HEK293 (cell line): ENCODE results near the gene MCM5.
"Not testable (repeated sequence)": the region's sequence is repeated elsewhere in the genome, so short reads cannot be mapped to it uniquely, and the experiment has no call there.

Experiments used
- CTCF ChIA-PET: fragments of 350-600 bp; formaldehyde crosslinking; extraction: SDS; loops from one replicate; lab custom pipeline; 2021; ENCODE audit warnings: antibody characterized with exemption; lab: Yijun Ruan, JAX
- POLR2A ChIA-PET: fragments of 300-600 bp; formaldehyde crosslinking; extraction: SDS; loops from one replicate; lab custom pipeline; 2020; ENCODE audit warnings: antibody characterized with exemption, inconsistent platforms; lab: Yijun Ruan, JAX
- H3K27ac ChIP-seq: fragments of 200-500 bp; sonication (Bioruptor generic); 2 replicates; pipeline ENCODE4 v1.5.1; 2014; ENCODE audit warnings: low read depth, low read length, control low read depth, inconsistent platforms; ENCODE audit errors: extremely low read depth
- H3K36me3 ChIP-seq, 2 experiments: fragments of 200-500 bp in 1 of 2; sonication (Bioruptor generic) in 1 of 2; 1 replicate in 1 of 2; 2 replicates in 1 of 2; pipeline ENCODE4 v1.5.1; 2014 to 2017; ENCODE audit warnings: inconsistent platforms in 2 of 2, low read length in 2 of 2; ENCODE audit not compliant: control insufficient read depth in 2 of 2, insufficient read depth in 1 of 2
- H3K4me1 ChIP-seq: fragments of 200-500 bp; sonication (Bioruptor generic); 2 replicates; pipeline ENCODE4 v1.5.1; 2014; ENCODE audit warnings: mild to moderate bottlenecking, low read length, inconsistent platforms; ENCODE audit not compliant: control insufficient read depth, insufficient read depth
- H3K4me3 ChIP-seq: 2 replicates; pipeline ENCODE4 v1.5.1; 2011; ENCODE audit warnings: low read depth, mild to moderate bottlenecking, control low read depth, low read length, moderate library complexity
- H3K9me3 ChIP-seq: fragments of 200-500 bp; sonication (Bioruptor generic); 2 replicates; pipeline ENCODE4 v1.5.1; 2014; ENCODE audit warnings: low read depth, low read length, inconsistent platforms; ENCODE audit not compliant: control insufficient read depth, insufficient read depth
- EGR2 ChIP-seq: fragments of 450-650 bp; formaldehyde crosslinking; IDR thresholded peaks from 2 replicates; pipeline ENCODE4 v1.5.1; 2016; ENCODE audit warnings: low read depth, missing biosample characterization, missing genetic modification characterization
- HOXA7 ChIP-seq: sonication (generic); formaldehyde crosslinking; IDR thresholded peaks from 2 replicates; pipeline ENCODE4 v1.8.1; 2022; ENCODE audit warnings: missing genetic modification reagents, borderline replicate concordance
- HOXC10 ChIP-seq: sonication (generic); formaldehyde crosslinking; IDR thresholded peaks from 2 replicates; pipeline ENCODE4 v1.8.1; 2023; ENCODE audit warnings: mild to moderate bottlenecking, missing genetic modification reagents
- MEIS1 ChIP-seq: sonication (generic); formaldehyde crosslinking; IDR thresholded peaks from 2 replicates; pipeline ENCODE4 v1.8.1; 2022; ENCODE audit warnings: missing genetic modification reagents, mild to moderate bottlenecking, borderline replicate concordance
- OSR2 ChIP-seq: fragments of 450-650 bp; formaldehyde crosslinking; IDR thresholded peaks from 2 replicates; pipeline ENCODE4 v1.5.1; 2016; ENCODE audit warnings: missing biosample characterization, missing genetic modification characterization
- TCF7L2 ChIP-seq: IDR thresholded peaks from 2 replicates; pipeline ENCODE4 v1.6.1; 2011; ENCODE audit warnings: low read depth, mild to moderate bottlenecking, inconsistent platforms, low read length, moderate library complexity, borderline replicate concordance
- ZBTB17 ChIP-seq: fragments of 450-650 bp; formaldehyde crosslinking; IDR thresholded peaks from 2 replicates; pipeline ENCODE4 v1.5.1; 2016; ENCODE audit warnings: missing biosample characterization, missing genetic modification characterization
- ZBTB21 ChIP-seq: fragments of 450-650 bp; formaldehyde crosslinking; IDR thresholded peaks from 2 replicates; pipeline ENCODE4 v1.5.1; 2017; ENCODE audit warnings: missing biosample characterization, missing genetic modification characterization
- ZFHX2 ChIP-seq: fragments of 450-650 bp; formaldehyde crosslinking; conservative IDR thresholded peaks from 2 replicates; pipeline ENCODE4 v1.5.1; 2016; ENCODE audit warnings: missing biosample characterization, missing genetic modification characterization
- ZFP3 ChIP-seq: fragments of 450-650 bp; formaldehyde crosslinking; IDR thresholded peaks from 2 replicates; pipeline ENCODE4 v1.5.1; 2016; ENCODE audit warnings: low read depth, missing biosample characterization, missing genetic modification characterization
- ZFP69B ChIP-seq: fragments of 450-650 bp; formaldehyde crosslinking; IDR thresholded peaks from 2 replicates; pipeline ENCODE4 v1.5.1; 2016; ENCODE audit warnings: missing biosample characterization, missing genetic modification characterization
- ZNF16 ChIP-seq: fragments of 450-650 bp; formaldehyde crosslinking; IDR thresholded peaks from 2 replicates; pipeline ENCODE4 v1.5.1; 2016; ENCODE audit warnings: low read depth, missing biosample characterization, missing genetic modification characterization
- ZNF169 ChIP-seq: fragments of 450-650 bp; formaldehyde crosslinking; IDR thresholded peaks from 2 replicates; pipeline ENCODE4 v1.5.1; 2016; ENCODE audit warnings: missing biosample characterization, missing genetic modification characterization
- ZNF292 ChIP-seq: fragments of 450-650 bp; formaldehyde crosslinking; IDR thresholded peaks from 2 replicates; pipeline ENCODE4 v1.5.1; 2016; ENCODE audit warnings: low read depth, missing biosample characterization, missing genetic modification characterization, borderline replicate concordance
- ZNF362 ChIP-seq: fragments of 450-650 bp; formaldehyde crosslinking; IDR thresholded peaks from 2 replicates; pipeline ENCODE4 v1.5.1; 2016; ENCODE audit warnings: missing biosample characterization, missing genetic modification characterization
- ZNF585B ChIP-seq: fragments of 450-650 bp; formaldehyde crosslinking; IDR thresholded peaks from 2 replicates; pipeline ENCODE4 v1.5.1; 2016; ENCODE audit warnings: missing biosample characterization, missing genetic modification characterization
- ZNF621 ChIP-seq: fragments of 450-650 bp; formaldehyde crosslinking; IDR thresholded peaks from 2 replicates; pipeline ENCODE4 v1.5.1; 2017; ENCODE audit warnings: missing biosample characterization, missing genetic modification characterization
- ZNF768 ChIP-seq: fragments of 450-650 bp; formaldehyde crosslinking; IDR thresholded peaks from 2 replicates; pipeline ENCODE4 v1.5.1; 2018; ENCODE audit warnings: missing biosample characterization, mild to moderate bottlenecking, missing genetic modification characterization
- TF ChIP-seq, protein P1 (sequence below): fragments of 450-650 bp; formaldehyde crosslinking; IDR thresholded peaks from 2 replicates; pipeline ENCODE4 v1.5.1; 2016; ENCODE audit warnings: missing biosample characterization, missing genetic modification characterization

MCM5 gene

DNA sequence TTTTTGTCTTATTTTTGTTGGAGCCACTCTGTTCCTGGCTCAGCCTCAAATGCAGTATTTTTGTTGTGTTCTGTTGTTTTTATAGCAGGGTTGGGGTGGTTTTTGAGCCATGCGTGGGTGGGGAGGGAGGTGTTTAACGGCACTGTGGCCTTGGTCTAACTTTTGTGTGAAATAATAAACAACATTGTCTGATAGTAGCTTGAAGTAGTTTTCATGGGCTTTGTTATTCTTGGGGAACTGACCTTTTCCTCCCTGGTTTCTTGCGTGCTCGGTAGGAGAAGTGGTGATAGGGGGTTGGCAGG, 6.0 kb upstream of the MCM5 start:
- H3K4me3 ChIP-seq, result no peak overlapping the region
- peaks cover 0 to 39% of the 10 kb centered on the region in 2 experiments; a peak in 1 of 3 replicates for H3K36me3 ChIP-seq
- CTCF ChIA-PET, result interaction anchor here (0.6 kb wide), 1 partner anchor 44 kb away, joined by 4 read pairs; no protein-coding TSS in a partner anchor
- peaks cover 10% of the 10 kb centered on the region for H3K4me1 ChIP-seq
- H3K9me3 ChIP-seq, result no peaks in the 10 kb centered on the region
- POLR2A ChIA-PET, result interaction anchor here (1.0 kb wide), 1 partner anchor 9 kb away, joined by 4 read pairs; no protein-coding TSS in a partner anchor
- H3K27ac ChIP-seq, result no peak overlapping the region
- peak; percentile 68; the same call in 1 of the 2 replicates for TF ChIP-seq EGR2 (tag by site-specific recombination)
- peak; percentile 84 for TF ChIP-seq ZFHX2
- TF ChIP-seq, protein P1, sequence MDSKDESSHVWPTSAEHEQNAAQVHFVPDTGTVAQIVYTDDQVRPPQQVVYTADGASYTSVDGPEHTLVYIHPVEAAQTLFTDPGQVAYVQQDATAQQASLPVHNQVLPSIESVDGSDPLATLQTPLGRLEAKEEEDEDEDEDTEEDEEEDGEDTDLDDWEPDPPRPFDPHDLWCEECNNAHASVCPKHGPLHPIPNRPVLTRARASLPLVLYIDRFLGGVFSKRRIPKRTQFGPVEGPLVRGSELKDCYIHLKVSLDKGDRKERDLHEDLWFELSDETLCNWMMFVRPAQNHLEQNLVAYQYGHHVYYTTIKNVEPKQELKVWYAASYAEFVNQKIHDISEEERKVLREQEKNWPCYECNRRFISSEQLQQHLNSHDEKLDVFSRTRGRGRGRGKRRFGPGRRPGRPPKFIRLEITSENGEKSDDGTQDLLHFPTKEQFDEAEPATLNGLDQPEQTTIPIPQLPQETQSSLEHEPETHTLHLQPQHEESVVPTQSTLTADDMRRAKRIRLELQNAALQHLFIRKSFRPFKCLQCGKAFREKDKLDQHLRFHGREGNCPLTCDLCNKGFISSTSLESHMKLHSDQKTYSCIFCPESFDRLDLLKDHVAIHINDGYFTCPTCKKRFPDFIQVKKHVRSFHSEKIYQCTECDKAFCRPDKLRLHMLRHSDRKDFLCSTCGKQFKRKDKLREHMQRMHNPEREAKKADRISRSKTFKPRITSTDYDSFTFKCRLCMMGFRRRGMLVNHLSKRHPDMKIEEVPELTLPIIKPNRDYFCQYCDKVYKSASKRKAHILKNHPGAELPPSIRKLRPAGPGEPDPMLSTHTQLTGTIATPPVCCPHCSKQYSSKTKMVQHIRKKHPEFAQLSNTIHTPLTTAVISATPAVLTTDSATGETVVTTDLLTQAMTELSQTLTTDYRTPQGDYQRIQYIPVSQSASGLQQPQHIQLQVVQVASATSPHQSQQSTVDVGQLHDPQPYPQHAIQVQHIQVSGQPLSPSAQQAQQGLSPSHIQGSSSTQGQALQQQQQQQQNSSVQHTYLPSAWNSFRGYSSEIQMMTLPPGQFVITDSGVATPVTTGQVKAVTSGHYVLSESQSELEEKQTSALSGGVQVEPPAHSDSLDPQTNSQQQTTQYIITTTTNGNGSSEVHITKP (tag by site-specific recombination), result peak; percentile 34; the same call in 1 of the 2 replicates
- no peak for TF ChIP-seq ZFP69B
- TF ChIP-seq ZNF169 (tag by site-specific recombination), result no peak
- TF ChIP-seq HOXC10, result no peak
- TF ChIP-seq, all 188 proteins: peak for 3

DNA sequence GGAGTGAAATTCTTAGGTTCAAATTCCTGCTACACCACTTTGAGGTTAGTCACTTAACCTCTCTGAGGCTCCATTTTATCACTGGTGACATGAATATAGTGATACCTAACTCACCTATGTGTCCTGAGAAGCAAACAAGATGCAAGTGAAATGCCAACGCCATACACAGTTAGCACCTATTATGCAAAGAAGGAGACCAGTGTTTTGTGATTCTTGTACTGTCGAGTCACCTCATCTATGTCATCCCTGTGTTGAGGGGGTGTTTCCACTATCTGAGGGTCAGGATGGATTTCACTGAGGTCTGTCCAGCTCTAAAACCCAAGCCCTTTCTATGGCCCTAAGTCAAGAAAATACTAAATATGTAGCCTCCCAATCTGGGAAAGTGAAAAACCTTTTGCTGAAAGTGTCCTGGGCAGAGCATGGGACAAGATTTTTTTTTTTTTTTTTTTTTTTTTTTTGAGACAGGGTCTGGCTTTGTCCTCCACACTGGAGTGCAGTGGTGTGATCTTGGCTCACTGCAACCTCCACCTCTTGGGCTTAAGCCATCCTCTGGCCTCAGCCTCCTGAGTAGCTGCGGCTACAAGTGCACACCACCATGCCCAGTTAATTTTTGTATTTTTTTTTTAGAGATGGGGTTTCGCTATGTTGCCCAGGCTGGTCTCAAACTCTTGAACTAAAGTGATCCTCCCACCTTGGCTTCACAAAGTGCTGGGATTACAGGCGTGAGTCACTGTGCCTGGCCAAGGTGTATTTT, 5.0 kb upstream of the MCM5 start:
- H3K27ac ChIP-seq, result no peak overlapping the region
- ChIA-PET CTCF (interaction anchor here (0.6 to 0.7 kb wide), 3 partner anchors 11 to 444 kb away, joined by 3 to 5 read pairs (median 3); no protein-coding TSS in a partner anchor), POLR2A (no interaction called here)
- peaks cover 0 to 31% of the 10 kb centered on the region in 2 experiments; a peak in 1 of 3 replicates for H3K36me3 ChIP-seq
- peaks cover 10% of the 10 kb centered on the region for H3K4me1 ChIP-seq
- no peak overlapping the region for H3K4me3 ChIP-seq
- TF ChIP-seq ZNF362 (peak; percentile 74), ZNF768 (tag by site-specific recombination) (no peak)
- no peaks in the 10 kb centered on the region for H3K9me3 ChIP-seq

DNA sequence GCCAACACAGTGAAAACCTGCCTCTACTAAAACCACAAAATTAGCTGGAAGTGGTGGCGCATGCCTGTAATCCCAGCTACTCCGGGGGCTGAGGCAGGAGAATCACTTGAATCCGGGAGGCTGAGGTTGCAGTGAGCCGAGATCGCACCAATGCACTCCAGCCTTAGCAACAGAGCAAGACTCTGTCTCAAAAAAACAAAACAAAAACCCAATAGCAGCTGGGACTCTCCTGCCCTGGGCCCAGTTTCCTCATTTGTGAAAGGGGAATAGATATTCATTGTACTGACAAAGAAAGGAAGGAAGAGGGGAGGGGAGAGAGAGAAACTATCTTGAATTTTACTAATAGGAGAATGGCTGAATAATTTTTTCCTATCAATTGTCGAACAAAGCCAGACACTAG, 3.3 kb upstream of the MCM5 start:
- H3K36me3 ChIP-seq, result peaks cover 4 to 26% of the 10 kb centered on the region in 2 experiments; a peak in 2 of 3 replicates
- H3K4me1 ChIP-seq, POLR2A ChIA-PET, H3K27ac ChIP-seq, H3K4me3 ChIP-seq, H3K9me3 ChIP-seq: not testable (repeated sequence)
- CTCF ChIA-PET, result interaction anchor here (0.6 to 1.0 kb wide), 2 partner anchors 187 to 1477 kb away, joined by 3 to 7 read pairs; no protein-coding TSS in a partner anchor
- peak; percentile 29; the same call in 1 of the 2 replicates for TF ChIP-seq OSR2

- ChIA-PET POLR2A (interaction anchor here (1.5 to 1.6 kb wide), 2 partner anchors 11 to 17 kb away, joined by 3 to 8 read pairs; partner anchors contain the start of gene HMOX1), CTCF (interaction anchor here (1.0 kb wide), 1 partner anchor 186 kb away, joined by 3 read pairs; no protein-coding TSS in a partner anchor)
- TF ChIP-seq ZNF585B (tag by site-specific recombination) (no peak), TCF7L2 (peak; percentile 47; the same call in 1 of the 2 replicates), ZBTB17 (tag by site-specific recombination) (0 out of 2 replicates have a peak, but pooled peaks have one; percentile 9), ZFP3 (tag by site-specific recombination) (0 out of 2 replicates have a peak, but pooled peaks have one; percentile 31), HOXA7 (CRISPR knock-in tag) (no peak), ZNF621 (tag by site-specific recombination) (no peak), ZNF16 (tag by site-specific recombination) (no peak), ZNF292 (tag by site-specific recombination) (no peak), ZBTB21 (tag by site-specific recombination) (no peak), ZFP69B (no peak), MEIS1 (CRISPR knock-in tag) (no peak), EGR2 (tag by site-specific recombination) (no peak)
Measured at GRCh38 chr22:35397095-35397904, 2.6 kb upstream of the MCM5 start.

More at GRCh38 chr22:35397095-35397904, 2.6 kb upstream of the MCM5 start:
- H3K4me3 ChIP-seq, result no peak overlapping the region
- H3K4me1 ChIP-seq, result peaks cover 10% of the 10 kb centered on the region
- H3K36me3 ChIP-seq, result peaks cover 7 to 29% of the 10 kb centered on the region in 2 experiments; a peak in 2 of 3 replicates
- H3K9me3 ChIP-seq, result no peaks in the 10 kb centered on the region
- H3K27ac ChIP-seq, result no peak overlapping the region; the same call in 1 of the 2 replicates
